Smooth muscle cell (in vitro differentiated cells): ENCODE results near the gene ATG101. TPM values are rescaled to one million over a fixed set of nuclear protein-coding genes. Genes with fewer than 3 reads are reported as not detected.
A peak's percentile ranks its signal among the peaks of the same experiment; 100 is the strongest.

Experiments
- DNase-seq: peaks from one replicate; lab custom pipeline; 2025; ENCODE audit not compliant: unreplicated experiment; lab: John Stamatoyannopoulos, UW
- H2AFZ ChIP-seq: fragments of 200-600 bp; sonication (generic); 2 replicates; pipeline ENCODE4 v1.6.0; 2016; ENCODE audit warnings: antibody characterized with exemption, low read depth, mild to moderate bottlenecking
- H3F3A ChIP-seq: fragments of 200-600 bp; sonication (generic); 2 replicates; pipeline ENCODE4 v1.6.0; 2017; ENCODE audit warnings: antibody characterized with exemption, low read depth
- H3K27ac ChIP-seq: fragments of 200-600 bp; sonication (generic); 2 replicates; pipeline ENCODE4 v1.5.1; 2016; ENCODE audit warnings: low read depth, mild to moderate bottlenecking
- H3K27me3 ChIP-seq: fragments of 200-600 bp; sonication (generic); 2 replicates; pipeline ENCODE4 v1.6.1; 2016; ENCODE audit warnings: low read depth, mild to moderate bottlenecking
- H3K36me3 ChIP-seq: fragments of 200-600 bp; sonication (generic); 2 replicates; pipeline ENCODE4 v1.5.1; 2016; ENCODE audit warnings: low read depth
- H3K4me1 ChIP-seq: fragments of 200-600 bp; sonication (generic); 2 replicates; pipeline ENCODE4 v1.5.1; 2016; ENCODE audit warnings: low read depth
- H3K4me2 ChIP-seq: fragments of 200-600 bp; sonication (generic); 2 replicates; pipeline ENCODE4 v1.6.0; 2016; ENCODE audit warnings: mild to moderate bottlenecking
- H3K4me3 ChIP-seq: fragments of 200-600 bp; sonication (generic); 2 replicates; pipeline ENCODE4 v1.5.1; 2016; ENCODE audit warnings: mild to moderate bottlenecking
- H3K79me2 ChIP-seq: fragments of 200-600 bp; sonication (generic); 2 replicates; pipeline ENCODE4 v1.6.0; 2016; ENCODE audit warnings: low read depth, mild to moderate bottlenecking
- H3K9ac ChIP-seq: fragments of 200-600 bp; sonication (generic); 2 replicates; pipeline ENCODE4 v1.6.0; 2016; ENCODE audit warnings: low read depth
- H3K9me3 ChIP-seq: fragments of 200-600 bp; sonication (generic); replicated peaks from 2 replicates; pipeline ENCODE4 v1.5.1; 2016; ENCODE audit warnings: low read depth
- H4K20me1 ChIP-seq: fragments of 200-600 bp; sonication (generic); 2 replicates; pipeline ENCODE4 v1.6.0; 2016; ENCODE audit warnings: low read depth
- CTCF ChIP-seq: fragments of 200-600 bp; sonication (generic); IDR thresholded peaks from 2 replicates; pipeline ENCODE4 v1.5.1; 2017; ENCODE audit warnings: borderline replicate concordance, mild to moderate bottlenecking, antibody characterized with exemption; ENCODE audit not compliant: insufficient read depth, poor library complexity, severe bottlenecking
- WGBS: methylation state at CpG from one replicate; pipeline ENCODE4 v1.1.7; 2016; ENCODE audit warnings: low lambda C conversion rate; 5-methylcytosine and 5-hydroxymethylcytosine counted together
- polyA plus RNA-seq: library from polyadenylated mRNA; unstranded; fragments of >200 nt; fragmentation: Nextera tagmentation; extraction: Ambion mirVana; gene quantifications from 2 replicates; pipeline ENCODE4 v1.2.1, GENCODE V29; 2016
- total RNA-seq: library from RNA; depleted of rRNA; stranded (reverse); fragments of >200 nt; gene quantifications from 2 replicates; pipeline ENCODE4 v1.2.3, GENCODE V29; 2014

Gene ATG101
- total and polyA plus RNA-seq, 2 experiments from 2014 or later = 73.4 to 114 TPM

GRCh38 chr12:52050758-52051541 is 18.8 kb upstream of the ATG101 start, which contains the start of gene NR4A1:
Gene NR4A1 (plus strand): TSS chr12:52051442. CDS start chr12:52054329, 2,887 bp downstream.
- peak within 1 kb of the TSS; percentile 88 for H3K27ac ChIP-seq
- H3K4me3 ChIP-seq = peak within 1 kb of the TSS; percentile 72
- 1% methylated on average over 49 of the region's 77 CpGs for WGBS
- TF ChIP-seq CTCF = peak; percentile 29
- H3F3A ChIP-seq = no peaks in the 10 kb centered on the region
- H3K36me3 ChIP-seq = no peaks in the 10 kb centered on the region
- DNase-seq = peak; percentile 98
- H3K9ac ChIP-seq = peak within 1 kb of the TSS; percentile 96
- H3K79me2 ChIP-seq = peaks cover 6% of the 10 kb centered on the region
- H3K4me1 ChIP-seq = peaks cover 8% of the 10 kb centered on the region
- peaks cover 47% of the 10 kb centered on the region for H4K20me1 ChIP-seq
- no peaks in the 10 kb centered on the region for H3K9me3 ChIP-seq
- no peak within 1 kb of the TSS for H2AFZ ChIP-seq
- H3K27me3 ChIP-seq = no peaks in the 10 kb centered on the region
- H3K4me2 ChIP-seq = peak within 1 kb of the TSS; percentile 94

- WGBS = 78% methylated on average over 7 of the region's 7 CpGs
- peak overlapping the region; percentile 72 for H3K4me3 ChIP-seq
- peaks cover 62% of the 10 kb centered on the region for H4K20me1 ChIP-seq
- peak overlapping the region; percentile 81 for H3K9ac ChIP-seq
- H3K4me1 ChIP-seq = peaks cover 8% of the 10 kb centered on the region
- peak overlapping the region; percentile 12 for H3K27ac ChIP-seq
- no peaks in the 10 kb centered on the region for H3K27me3 ChIP-seq
- no peak overlapping the region for H2AFZ ChIP-seq
- no peak for DNase-seq
- peaks cover 6% of the 10 kb centered on the region for H3K79me2 ChIP-seq
- TF ChIP-seq CTCF = no peak
- peak overlapping the region; percentile 90 for H3K4me2 ChIP-seq
- no peaks in the 10 kb centered on the region for H3K36me3 ChIP-seq
- no peaks in the 10 kb centered on the region for H3F3A ChIP-seq
- no peaks in the 10 kb centered on the region for H3K9me3 ChIP-seq
These were observed 17.2 kb upstream of the ATG101 start for GRCh38 chr12:52052468-52053186.

- Histone ChIP-seq H3F3A (peaks cover 4% of the 10 kb centered on the region), H3K4me3 (peak overlapping the region; percentile 72), H3K36me3 (no peaks in the 10 kb centered on the region), H2AFZ (no peak overlapping the region), H4K20me1 (peaks cover 73% of the 10 kb centered on the region), H3K9ac (no peak overlapping the region), H3K79me2 (peaks cover 6% of the 10 kb centered on the region), H3K4me1 (peaks cover 8% of the 10 kb centered on the region), H3K4me2 (peak overlapping the region; percentile 90), H3K9me3 (no peaks in the 10 kb centered on the region), H3K27ac (no peak overlapping the region), H3K27me3 (no peaks in the 10 kb centered on the region)
- TF ChIP-seq CTCF = no peak
- no peak for DNase-seq
- WGBS = 87% methylated on average over 8 of the region's 9 CpGs
These were observed 16.1 kb upstream of the ATG101 start for GRCh38 chr12:52053536-52054209.
